Renal pelvis (tissue), 4 donors: ENCODE results near the gene ATP11B. TPM values are rescaled to one million over a fixed set of nuclear protein-coding genes. Genes with fewer than 3 reads are reported as not detected.

ENCODE experiments used
- DNase-seq: peaks from one replicate; pipeline ENCODE4 v3.0.0-alpha.2; 2013
- polyA plus RNA-seq, 3 donors: library from polyadenylated mRNA; unstranded; fragments of 120-200 nt; gene quantifications; one replicate each; pipeline ENCODE4 v1.2.1, GENCODE V29; 2013; ENCODE audit not compliant: insufficient read length in 3 of 3

ATP11B gene
- polyA plus RNA-seq, 3 donors, result 51.5 to 53.6 (median 52.7) TPM

- DNase-seq, result no peak
Measured at GRCh38 chr3:182948305-182948704, 155.0 kb downstream of the ATP11B start.

- DNase-seq, result no peak
Measured at GRCh38 chr3:182949688-182950087, 156.4 kb downstream of the ATP11B start.

DNA sequence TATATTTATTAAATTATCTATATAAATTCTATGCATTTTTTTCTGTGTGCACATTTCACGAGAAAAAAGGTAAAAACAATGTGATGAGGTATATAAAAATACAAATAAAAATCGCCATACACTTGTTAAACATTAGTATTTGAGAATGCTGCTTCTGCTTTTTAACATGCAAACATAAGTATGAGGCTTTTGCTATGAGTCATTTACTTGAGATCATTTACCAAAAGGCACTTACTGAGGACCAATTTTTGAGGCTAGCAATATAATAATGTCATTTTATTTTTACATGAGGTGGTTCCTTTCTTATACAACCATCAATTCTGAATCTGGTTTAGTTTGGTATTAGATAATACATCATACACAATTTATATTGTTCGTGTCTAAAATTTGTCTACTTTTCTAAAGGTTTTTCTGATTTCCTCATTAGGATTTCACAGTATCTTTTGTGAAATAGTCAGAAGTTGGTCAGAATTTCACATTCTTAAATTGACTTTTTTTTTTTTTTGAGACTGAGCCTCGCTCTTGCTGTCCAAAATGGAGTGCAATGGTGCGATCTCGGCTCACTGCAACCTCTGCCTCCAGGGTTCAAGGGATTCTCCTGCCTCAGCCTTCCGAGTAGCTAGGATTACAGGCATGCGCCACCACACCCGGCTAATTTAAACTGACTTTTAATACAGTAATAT is 161.4 kb downstream of the ATP11B start:
- DNase-seq, result no peak

DNA sequence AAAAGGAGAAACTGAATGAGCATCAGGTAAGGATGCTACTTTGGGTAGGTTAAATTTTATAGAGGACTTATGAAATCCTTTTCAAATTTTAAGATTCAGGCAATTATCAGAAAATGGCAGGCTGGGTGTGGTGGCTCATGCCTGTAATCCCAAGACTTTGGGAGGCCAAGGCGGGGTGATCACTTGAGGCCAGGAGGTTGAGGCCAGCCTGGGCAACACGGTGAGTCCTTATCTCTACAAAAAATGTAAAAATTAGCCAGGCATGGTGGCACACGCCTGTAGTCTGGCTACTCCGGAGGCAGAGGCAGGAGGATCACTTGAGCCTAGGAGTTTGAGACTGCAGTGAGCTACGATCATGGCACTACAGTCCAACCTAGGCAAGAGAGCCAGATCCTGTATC is 163.9 kb downstream of the ATP11B start:
- DNase-seq, result no peak

DNA sequence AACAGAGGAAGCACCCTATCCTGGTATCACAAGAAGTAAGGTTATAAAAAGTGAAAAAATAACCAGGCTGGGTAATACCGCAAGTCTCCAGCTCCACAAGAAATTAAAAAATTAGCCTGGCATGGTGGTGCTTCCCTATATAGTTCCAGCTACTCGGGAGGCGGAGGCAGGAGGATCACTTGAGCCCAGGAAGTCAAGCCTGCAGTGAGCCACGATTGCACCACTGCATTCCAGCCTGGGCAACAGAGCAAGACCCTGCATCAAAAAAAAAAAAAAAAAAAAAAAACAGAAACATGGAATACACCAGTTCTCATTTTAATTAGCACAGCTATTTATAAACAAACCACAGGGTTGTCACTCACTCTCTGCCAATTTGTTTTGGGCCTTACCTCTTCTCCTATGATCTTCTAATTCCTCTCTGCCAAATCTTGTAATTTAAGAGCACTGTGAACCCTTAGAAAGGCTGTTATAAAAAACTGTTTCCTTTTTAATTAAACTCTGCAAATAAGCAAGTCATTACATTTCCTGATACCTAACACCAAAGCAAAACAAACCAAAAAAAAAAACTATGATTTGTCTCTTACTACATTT is 164.5 kb downstream of the ATP11B start:
- DNase-seq, result no peak

DNA sequence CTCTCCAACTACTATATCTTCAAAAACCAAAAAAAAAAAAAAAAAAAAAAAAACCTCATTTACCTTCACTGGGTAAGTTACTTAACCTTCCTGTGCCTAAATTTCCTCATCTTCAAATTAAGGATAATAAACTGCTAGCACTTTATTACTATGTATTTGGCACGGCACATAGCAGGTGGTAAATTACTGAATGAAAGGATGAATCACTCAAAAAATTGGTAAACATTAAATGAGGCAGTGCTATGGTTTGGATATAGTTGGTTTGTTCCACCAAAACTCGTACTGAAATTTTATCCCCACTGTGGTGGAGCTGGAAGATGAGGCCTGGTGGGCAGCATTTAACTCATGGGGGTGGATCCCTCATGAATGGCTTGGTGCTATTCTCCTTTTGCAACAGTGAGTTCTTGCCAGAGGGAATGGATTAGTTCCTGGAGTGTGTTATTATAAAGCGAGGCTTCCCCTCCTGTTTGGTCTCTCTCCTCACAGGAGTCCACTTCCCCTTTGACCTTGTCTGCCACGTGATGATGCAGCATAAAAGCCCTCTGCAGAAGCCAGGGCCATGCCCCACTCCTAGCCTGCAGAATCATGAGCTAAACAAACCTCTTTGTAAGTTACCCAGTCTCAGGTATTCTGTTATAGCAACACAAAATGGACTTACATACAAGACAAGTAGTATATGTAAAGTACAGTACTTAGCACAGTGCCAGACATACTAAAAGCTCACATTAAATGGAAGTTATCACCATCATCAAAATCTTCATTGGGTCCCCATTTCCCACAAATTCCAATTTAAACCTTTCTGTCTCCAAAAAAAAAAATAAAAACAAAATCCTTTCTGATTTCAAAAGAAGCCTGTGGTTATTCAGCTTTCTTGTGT is 166.4 kb downstream of the ATP11B start:
- no peak for DNase-seq

DNA sequence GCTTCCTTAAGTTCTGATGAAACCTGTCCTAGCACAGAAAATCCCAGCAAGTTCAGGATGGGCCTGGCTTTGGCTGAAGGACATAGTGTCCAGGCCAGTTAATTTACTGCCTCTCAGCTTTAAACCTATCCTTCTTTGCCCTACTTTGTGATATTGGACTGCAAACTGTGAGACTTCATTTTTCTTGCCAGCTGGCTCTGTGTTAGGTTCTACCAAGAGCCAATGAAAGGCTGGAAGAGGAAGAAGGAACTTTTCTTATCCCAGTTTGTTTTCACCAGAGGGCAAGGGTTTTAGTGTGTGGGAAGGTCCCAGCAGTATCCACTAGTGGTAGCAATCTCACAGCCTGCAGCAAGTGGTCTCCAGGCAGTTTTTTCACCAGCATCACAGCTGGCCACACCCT is 168.9 kb downstream of the ATP11B start:
- DNase-seq, result no peak

DNA sequence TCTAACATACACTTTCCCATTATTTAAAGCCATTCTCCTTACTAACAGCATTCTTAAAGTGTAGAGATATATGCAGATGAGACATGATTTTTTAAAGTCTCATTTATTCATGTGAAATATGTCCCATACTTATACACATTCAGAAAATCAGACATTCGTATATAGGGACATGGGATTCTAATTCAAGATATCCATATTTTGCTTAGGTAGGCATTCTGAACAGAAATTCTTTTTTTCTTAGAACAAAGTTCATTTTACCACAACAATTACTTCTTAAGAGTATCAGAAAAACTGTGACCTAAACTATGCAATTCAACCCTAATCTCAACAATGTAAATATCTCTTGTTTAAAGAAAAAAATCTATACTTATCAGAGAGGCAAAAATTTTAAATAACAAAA is 170.9 kb downstream of the ATP11B start:
- no peak for DNase-seq

DNA sequence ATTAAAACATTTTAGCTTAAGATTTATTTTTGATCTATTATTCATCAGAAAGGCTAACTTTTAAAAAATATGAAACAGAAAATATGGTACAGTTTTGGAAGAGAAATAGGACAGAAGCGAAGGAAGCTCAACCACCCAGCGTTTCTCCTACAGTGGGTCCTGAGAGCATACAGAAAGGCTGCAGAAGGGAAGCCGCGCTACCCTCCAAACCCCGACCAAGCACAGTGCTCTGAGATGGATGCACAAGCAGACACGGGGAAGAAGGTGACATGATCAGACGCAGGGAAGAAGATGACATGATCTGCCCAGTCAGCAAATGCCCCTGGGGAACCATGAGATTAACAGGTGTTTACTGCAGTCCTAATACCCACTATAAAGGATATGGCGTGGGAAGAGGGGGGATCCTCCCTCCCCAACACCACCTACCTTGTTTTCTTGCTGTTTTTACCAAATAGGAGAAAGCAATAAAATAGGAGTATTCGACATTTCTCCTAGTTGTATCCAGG is 172.6 kb downstream of the ATP11B start:
- no peak for DNase-seq

DNA sequence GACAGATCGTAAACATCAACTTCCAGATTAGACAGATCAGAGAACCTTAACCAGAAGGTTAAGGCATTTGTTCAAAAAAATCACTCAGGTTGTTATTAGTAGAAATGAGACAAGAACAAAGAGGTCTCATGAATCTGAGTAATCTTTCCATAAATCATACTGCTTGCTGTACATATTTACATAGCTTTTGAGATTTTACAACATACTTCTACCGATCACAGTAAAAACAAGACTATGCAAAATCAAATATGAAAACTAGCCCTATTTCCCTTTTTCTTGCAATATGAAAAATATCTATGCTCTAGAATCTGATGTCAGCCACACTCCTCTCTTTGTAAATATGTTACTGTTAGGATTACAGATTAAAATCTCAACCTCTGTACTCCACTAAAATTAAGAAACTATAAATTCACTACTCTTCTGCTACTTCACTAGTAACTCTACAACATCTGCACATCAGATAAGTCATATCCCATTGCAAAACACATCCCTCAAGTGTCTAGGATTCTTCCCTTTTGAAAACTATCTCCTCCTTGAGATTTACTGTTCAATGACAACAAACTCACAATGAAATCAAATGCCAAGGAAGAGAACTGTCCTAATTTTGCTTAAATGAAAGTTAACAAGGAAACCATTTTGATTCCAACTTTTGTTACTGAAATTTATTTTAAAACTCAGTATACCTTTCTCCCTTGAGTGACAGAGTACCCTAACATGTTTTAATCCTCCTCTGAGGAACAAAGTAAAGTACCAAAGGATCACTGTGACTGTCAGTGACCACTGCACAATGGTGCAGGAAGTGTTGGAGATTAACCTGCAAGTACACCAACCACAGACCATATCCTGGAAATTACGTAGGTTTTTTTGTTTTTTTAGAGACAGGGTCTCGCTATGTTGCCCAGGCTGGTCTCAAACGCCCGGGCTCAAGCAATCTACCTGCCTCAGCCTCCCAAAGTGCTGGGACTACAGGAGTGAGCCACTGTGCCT is 174.2 kb downstream of the ATP11B start:
- DNase-seq, result no peak

DNA sequence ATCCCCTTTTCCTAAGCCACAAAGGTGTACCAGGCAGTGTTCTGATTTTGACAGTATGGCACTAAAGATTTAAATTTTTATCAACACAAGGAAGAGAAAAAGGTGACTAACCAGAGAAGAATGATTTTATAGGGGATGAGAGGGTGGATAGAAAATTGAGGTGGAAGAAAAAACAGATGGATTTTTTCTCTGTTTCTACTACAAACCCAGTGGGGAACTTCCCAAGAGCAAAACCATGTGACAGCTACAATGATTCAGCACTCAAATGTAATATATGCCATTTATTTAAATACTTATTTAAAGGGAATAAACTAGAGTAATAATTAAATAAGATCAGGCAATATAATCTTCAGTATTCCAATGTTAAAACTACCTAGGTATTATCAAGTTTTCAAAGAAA is 176.0 kb downstream of the ATP11B start:
- DNase-seq, result no peak

- DNase-seq, result no peak
Measured at GRCh38 chr3:182969853-182970252, 176.5 kb downstream of the ATP11B start.

- no peak for DNase-seq
Measured at GRCh38 chr3:182970811-182971418, 177.6 kb downstream of the ATP11B start.

Other genes starting within 250 kb of the ATP11B start
- 10 to 100 TPM; 46.1 to 61.9 (median 51.2) TPM for gene DCUN1D1, start 187.0 kb downstream of the ATP11B start, polyA plus RNA-seq